ENCODE data around the gene RPS6KA4.

RPS6KA4 gene

GRCh38 chr11:64362339-64362738, 3.4 kb downstream of the RPS6KA4 start:
- Histone ChIP-seq H3K79me2 (ENCODE audit: insufficient read depth, low read depth) (no peaks in the 10 kb centered on the region), H3K4me3 (IDR thresholded peaks at IDR 0.05; ENCODE audit: insufficient read depth, low read depth, low read length) (no peak overlapping the region), H3K27me3 (ENCODE audit: insufficient read depth, low read depth) (no peaks in the 10 kb centered on the region), H3K4me1 (ENCODE audit: low read depth, poor library complexity, severe bottlenecking) (peaks cover 38% of the 10 kb centered on the region), H3K4me2 (no peak overlapping the region), H3K36me3 (ENCODE audit: insufficient read depth) (peaks cover 5% of the 10 kb centered on the region; the same call in 1 of the 2 replicates), H4K20me1 (ENCODE audit: insufficient read depth) (no peaks in the 10 kb centered on the region), H3K9ac (no peak overlapping the region), H2AFZ (ENCODE audit: low read depth) (no peak overlapping the region), H3K27ac (no peak overlapping the region)
- TF ChIP-seq CTCF (conservative IDR thresholded peaks at IDR 0.05; ENCODE audit: low read depth, low read length) = no peak

- no peak overlapping the region for H3K4me2 ChIP-seq
- H3K9ac ChIP-seq = no peak overlapping the region
- no peak overlapping the region for H3K27ac ChIP-seq
- H3K36me3 ChIP-seq (ENCODE audit: insufficient read depth) = peaks cover 5% of the 10 kb centered on the region; the same call in 1 of the 2 replicates
- H2AFZ ChIP-seq (ENCODE audit: low read depth) = no peak overlapping the region
- H3K4me1 ChIP-seq (ENCODE audit: low read depth, poor library complexity, severe bottlenecking) = peaks cover 26% of the 10 kb centered on the region
- no peaks in the 10 kb centered on the region for H3K79me2 ChIP-seq (ENCODE audit: insufficient read depth, low read depth)
- no peaks in the 10 kb centered on the region for H3K27me3 ChIP-seq (ENCODE audit: insufficient read depth, low read depth)
- H3K4me3 ChIP-seq (IDR thresholded peaks at IDR 0.05; ENCODE audit: insufficient read depth, low read depth, low read length) = no peak overlapping the region
- TF ChIP-seq CTCF (conservative IDR thresholded peaks at IDR 0.05; ENCODE audit: low read depth, low read length) = no peak
- no peaks in the 10 kb centered on the region for H4K20me1 ChIP-seq (ENCODE audit: insufficient read depth)
Observed at GRCh38 chr11:64364435-64364834, 5.5 kb downstream of the RPS6KA4 start.

- H3K36me3 ChIP-seq (ENCODE audit: insufficient read depth) = peaks cover 5% of the 10 kb centered on the region; the same call in 1 of the 2 replicates
- no peak overlapping the region for H3K9ac ChIP-seq
- no peaks in the 10 kb centered on the region for H3K27me3 ChIP-seq (ENCODE audit: insufficient read depth, low read depth)
- no peaks in the 10 kb centered on the region for H4K20me1 ChIP-seq (ENCODE audit: insufficient read depth)
- no peak for TF ChIP-seq CTCF (conservative IDR thresholded peaks at IDR 0.05; ENCODE audit: low read depth, low read length)
- no peaks in the 10 kb centered on the region for H3K79me2 ChIP-seq (ENCODE audit: insufficient read depth, low read depth)
- no peak overlapping the region for H3K4me2 ChIP-seq
- no peak overlapping the region for H3K27ac ChIP-seq
- no peak overlapping the region for H2AFZ ChIP-seq (ENCODE audit: low read depth)
- peaks cover 24% of the 10 kb centered on the region for H3K4me1 ChIP-seq (ENCODE audit: low read depth, poor library complexity, severe bottlenecking)
- H3K4me3 ChIP-seq (IDR thresholded peaks at IDR 0.05; ENCODE audit: insufficient read depth, low read depth, low read length) = no peak overlapping the region
Observed at GRCh38 chr11:64364911-64365310, 5.9 kb downstream of the RPS6KA4 start.

GRCh38 chr11:64366751-64367150, 7.8 kb downstream of the RPS6KA4 start:
- Histone ChIP-seq H3K27ac (no peak overlapping the region), H3K9ac (no peak overlapping the region), H3K79me2 (ENCODE audit: insufficient read depth, low read depth) (no peaks in the 10 kb centered on the region), H3K36me3 (ENCODE audit: insufficient read depth) (peaks cover 5% of the 10 kb centered on the region; the same call in 1 of the 2 replicates), H2AFZ (ENCODE audit: low read depth) (no peak overlapping the region), H3K27me3 (ENCODE audit: insufficient read depth, low read depth) (no peaks in the 10 kb centered on the region), H3K4me3 (IDR thresholded peaks at IDR 0.05; ENCODE audit: insufficient read depth, low read depth, low read length) (no peak overlapping the region), H4K20me1 (ENCODE audit: insufficient read depth) (no peaks in the 10 kb centered on the region), H3K4me2 (no peak overlapping the region), H3K4me1 (ENCODE audit: low read depth, poor library complexity, severe bottlenecking) (peaks cover 7% of the 10 kb centered on the region)
- no peak for TF ChIP-seq CTCF (conservative IDR thresholded peaks at IDR 0.05; ENCODE audit: low read depth, low read length)
